Sigmoid colon (tissue), 7 donors: Measurements from ENCODE around the gene NRXN3. TPM values are rescaled to one million over a fixed set of nuclear protein-coding genes. Genes with fewer than 3 reads are reported as not detected.

Experiments used
- DNase-seq: peaks from one replicate; pipeline ENCODE4 v3.0.0-alpha.2; 2019
- H3K27ac ChIP-seq, 4 donors: fragments of 200-600 bp; sonication (generic); one replicate each; pipeline ENCODE4 v1.5.1; 2016 to 2019; ENCODE audit warnings: mild to moderate bottlenecking in 1 of 4
- H3K27me3 ChIP-seq, 3 donors: fragments of 200-600 bp; sonication (generic); one replicate each; pipeline ENCODE4 v1.5.1; 2019; ENCODE audit warnings: mild to moderate bottlenecking in 1 of 3
- H3K36me3 ChIP-seq, 4 donors: fragments of 200-600 bp; sonication (generic); one replicate each; pipeline ENCODE4 v1.5.1; 2016 to 2019
- H3K4me1 ChIP-seq, 4 donors: fragments of 200-600 bp; sonication (generic); one replicate each; pipeline ENCODE4 v1.5.1; 2017 to 2019
- H3K4me3 ChIP-seq, 4 donors: fragments of 200-600 bp; sonication (generic); one replicate each; pipeline ENCODE4 v1.5.1; 2017 to 2019; ENCODE audit warnings: mild to moderate bottlenecking in 2 of 4, moderate library complexity in 1 of 4
- H3K9me3 ChIP-seq, 4 donors: fragments of 200-600 bp in 3 of 4; sonication (generic) in 3 of 4; one replicate each; pipeline versions ENCODE4 v1.5.1 to v1.6.1; 2013 to 2019
- EP300 ChIP-seq, 4 donors: sonication (generic); formaldehyde crosslinking; IDR thresholded peaks; one replicate each; pipeline ENCODE4 v1.6.1; 2017; ENCODE audit warnings: antibody characterized with exemption in 4 of 4
- POLR2A ChIP-seq, 2 donors: fragments of 450-650 bp; IDR thresholded peaks; one replicate each; pipeline ENCODE4 v1.6.1; 2016; ENCODE audit warnings: antibody characterized with exemption in 2 of 2, mild to moderate bottlenecking in 2 of 2, moderate library complexity in 2 of 2
- POLR2AphosphoS5 ChIP-seq, 4 donors: sonication (generic); formaldehyde crosslinking; IDR thresholded peaks; one replicate each; pipeline ENCODE4 v1.6.1; 2017; ENCODE audit warnings: antibody characterized with exemption in 4 of 4
- WGBS, 2 donors: extraction: QIAGEN DNeasy Blood & Tissue Kit; methylation state at CpG; one replicate each; pipeline ENCODE4 v1.1.7; 2013; 5-methylcytosine and 5-hydroxymethylcytosine counted together
- intact Hi-C: fragments of 100-400 bp; cut with DNase I; formaldehyde crosslinking; loops from one replicate; pipeline ENCODE4 v1.15.1; 2023
- polyA plus RNA-seq, 3 donors: library from polyadenylated mRNA; stranded (reverse); fragments of 200-250 nt; gene quantifications; one replicate each; pipeline ENCODE4 v1.2.3, GENCODE V29; 2013
- total RNA-seq, 4 donors: library from RNA; depleted of rRNA; stranded (reverse); fragments of >200 nt; gene quantifications; one replicate each; pipeline ENCODE4 v1.1.0, GENCODE V29; 2016
- TF ChIP-seq, protein P1 (sequence below), 4 experiments: fragments of 450-650 bp in 3 of 4; fragments of 200-600 bp in 1 of 4; IDR thresholded peaks; one replicate each; pipeline ENCODE4 v1.5.1; 2016 to 2019; ENCODE audit warnings: antibody characterized with exemption in 4 of 4, mild to moderate bottlenecking in 3 of 4, moderate library complexity in 2 of 4
- donor health status: healthy with polysubstance abuse.
- donor health status: Bipolar disorder and iron deficiency.
- donor health status: healthy.

Gene NRXN3
- total and polyA plus RNA-seq, 7 donors, result 0.23 to 46.3 (median 23.2) TPM

- no peak overlapping the region for H3K27ac ChIP-seq
- H3K4me3 ChIP-seq, result no peak overlapping the region
- intact Hi-C loops, result loop anchor here (10.0 kb wide), 1 partner anchor 308 kb away; no protein-coding TSS in a partner anchor
- no peak for DNase-seq
- H3K4me1 ChIP-seq, result peaks cover 0 to 24% (median 11%) of the 10 kb centered on the region in 4 donors
- WGBS, 2 donors, result 83 to 86% methylated on average over 3 of the region's 3 CpGs
- TF ChIP-seq POLR2A (IDR thresholded peaks at IDR 0.05), result no peak
- TF ChIP-seq POLR2AphosphoS5 (IDR thresholded peaks at IDR 0.05), result no peak
- no peak for TF ChIP-seq EP300 (IDR thresholded peaks at IDR 0.05)
- TF ChIP-seq, protein P1, sequence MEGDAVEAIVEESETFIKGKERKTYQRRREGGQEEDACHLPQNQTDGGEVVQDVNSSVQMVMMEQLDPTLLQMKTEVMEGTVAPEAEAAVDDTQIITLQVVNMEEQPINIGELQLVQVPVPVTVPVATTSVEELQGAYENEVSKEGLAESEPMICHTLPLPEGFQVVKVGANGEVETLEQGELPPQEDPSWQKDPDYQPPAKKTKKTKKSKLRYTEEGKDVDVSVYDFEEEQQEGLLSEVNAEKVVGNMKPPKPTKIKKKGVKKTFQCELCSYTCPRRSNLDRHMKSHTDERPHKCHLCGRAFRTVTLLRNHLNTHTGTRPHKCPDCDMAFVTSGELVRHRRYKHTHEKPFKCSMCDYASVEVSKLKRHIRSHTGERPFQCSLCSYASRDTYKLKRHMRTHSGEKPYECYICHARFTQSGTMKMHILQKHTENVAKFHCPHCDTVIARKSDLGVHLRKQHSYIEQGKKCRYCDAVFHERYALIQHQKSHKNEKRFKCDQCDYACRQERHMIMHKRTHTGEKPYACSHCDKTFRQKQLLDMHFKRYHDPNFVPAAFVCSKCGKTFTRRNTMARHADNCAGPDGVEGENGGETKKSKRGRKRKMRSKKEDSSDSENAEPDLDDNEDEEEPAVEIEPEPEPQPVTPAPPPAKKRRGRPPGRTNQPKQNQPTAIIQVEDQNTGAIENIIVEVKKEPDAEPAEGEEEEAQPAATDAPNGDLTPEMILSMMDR (IDR thresholded peaks at IDR 0.05), result no peak
- no peaks in the 10 kb centered on the region for H3K27me3 ChIP-seq
- no peaks in the 10 kb centered on the region for H3K9me3 ChIP-seq
- H3K36me3 ChIP-seq, result no peaks in the 10 kb centered on the region
These were observed 1193.1 kb downstream of the NRXN3 start for GRCh38 chr14:79363291-79363690.

GRCh38 chr14:79369359-79370332, 1199.5 kb downstream of the NRXN3 start:
- no peaks in the 10 kb centered on the region for H3K36me3 ChIP-seq
- no peaks in the 10 kb centered on the region for H3K9me3 ChIP-seq
- no peak overlapping the region for H3K4me3 ChIP-seq
- no peaks in the 10 kb centered on the region for H3K27me3 ChIP-seq
- 74 to 77% methylated on average over 10 of the region's 10 CpGs for WGBS, 2 donors
- intact Hi-C loops, result loop anchor here (2.0 to 10.0 kb wide), 3 partner anchors 72 to 315 kb away; no protein-coding TSS in a partner anchor
- peak; percentile 79 for DNase-seq
- H3K27ac ChIP-seq, result peak overlapping the region; percentile 61 to 87 (median 78)
- TF ChIP-seq, protein P1 (IDR thresholded peaks at IDR 0.05), result no peak
- TF ChIP-seq POLR2A (IDR thresholded peaks at IDR 0.05), result no peak
- TF ChIP-seq EP300 (IDR thresholded peaks at IDR 0.05), result peak; percentile 50 to 90 (median 89)
- peak; percentile 92 to 97 (median 96) for TF ChIP-seq POLR2AphosphoS5 (IDR thresholded peaks at IDR 0.05)
- peaks cover 0 to 50% (median 26%) of the 10 kb centered on the region in 4 donors for H3K4me1 ChIP-seq

DNA sequence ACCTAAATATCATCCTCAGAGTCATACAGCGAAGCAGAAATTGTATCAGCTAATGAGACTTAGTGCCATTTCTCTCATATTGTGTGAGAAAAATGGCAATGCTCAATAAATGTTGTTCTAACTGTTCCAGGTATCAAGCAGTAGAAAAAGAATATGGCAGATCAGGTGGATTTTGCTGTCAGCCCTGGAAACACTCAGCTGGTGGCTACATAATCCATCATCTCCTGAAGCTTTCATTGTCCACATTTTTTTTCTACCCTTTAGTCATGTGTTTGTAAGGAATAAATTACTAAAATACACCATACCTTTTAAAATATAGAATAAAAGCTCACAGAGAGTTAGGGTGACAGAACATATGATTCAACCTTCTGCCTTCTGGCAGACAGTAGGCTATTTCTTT, 1200.8 kb downstream of the NRXN3 start:
- intact Hi-C loops, result no loop called here
- H3K27me3 ChIP-seq, result no peaks in the 10 kb centered on the region
- DNase-seq, result no peak
- no peaks in the 10 kb centered on the region for H3K36me3 ChIP-seq
- peaks cover 0 to 46% (median 25%) of the 10 kb centered on the region in 4 donors for H3K4me1 ChIP-seq
- H3K9me3 ChIP-seq, result no peaks in the 10 kb centered on the region
- 84 to 89% methylated on average over 1 of the region's 1 CpG for WGBS, 2 donors
- TF ChIP-seq, protein P1 (IDR thresholded peaks at IDR 0.05), result no peak
- TF ChIP-seq POLR2A (IDR thresholded peaks at IDR 0.05) (no peak), POLR2AphosphoS5 (IDR thresholded peaks at IDR 0.05) (peak in 3 of 4 donors; percentile 57 to 68 (median 67)), EP300 (IDR thresholded peaks at IDR 0.05) (peak in 1 of 4 donors; percentile 41)
- peak overlapping the region in 3 of 4 donors; percentile 76 to 87 (median 80) for H3K27ac ChIP-seq
- no peak overlapping the region for H3K4me3 ChIP-seq

DNA sequence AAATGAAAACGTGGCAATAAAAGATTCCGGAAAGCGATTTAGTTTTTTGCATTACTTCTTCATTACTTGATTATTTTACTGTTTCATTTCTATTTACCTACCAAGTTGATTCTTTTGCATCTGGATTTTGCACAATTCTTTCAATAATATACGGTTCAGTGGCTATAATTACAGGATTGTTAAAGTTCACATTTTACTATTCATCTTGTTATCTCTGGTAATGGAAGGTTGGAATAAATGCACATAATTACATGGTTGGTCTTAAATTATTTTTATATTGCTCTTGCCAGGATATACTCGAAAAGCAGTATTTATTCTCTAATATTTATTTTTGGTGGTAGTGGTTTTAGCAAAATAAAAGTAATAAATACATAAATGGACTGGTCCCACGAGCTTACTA, 1203.3 kb downstream of the NRXN3 start:
- H3K27me3 ChIP-seq, result no peaks in the 10 kb centered on the region
- no peak overlapping the region for H3K4me3 ChIP-seq
- H3K27ac ChIP-seq, result no peak overlapping the region
- H3K36me3 ChIP-seq, result no peaks in the 10 kb centered on the region
- H3K9me3 ChIP-seq, result no peaks in the 10 kb centered on the region
- TF ChIP-seq POLR2AphosphoS5 (IDR thresholded peaks at IDR 0.05), result no peak
- no peak for DNase-seq
- WGBS, 2 donors, result 77 to 79% methylated on average over 6 of the region's 6 CpGs
- intact Hi-C loops, result no loop called here
- H3K4me1 ChIP-seq, result peaks cover 0 to 34% (median 21%) of the 10 kb centered on the region in 4 donors

GRCh38 chr14:79375356-79375755, 1205.2 kb downstream of the NRXN3 start:
- no peak for DNase-seq
- Histone ChIP-seq H3K4me3 (no peak overlapping the region), H3K4me1 (peaks cover 0 to 18% (median 9%) of the 10 kb centered on the region in 4 donors), H3K36me3 (no peaks in the 10 kb centered on the region), H3K9me3 (no peaks in the 10 kb centered on the region), H3K27ac (no peak overlapping the region), H3K27me3 (no peaks in the 10 kb centered on the region)
- intact Hi-C loops, result no loop called here
- WGBS, 2 donors, result 67 to 73% methylated on average over 7 of the region's 7 CpGs
- TF ChIP-seq, protein P1 (IDR thresholded peaks at IDR 0.05), result no peak
- no peak for TF ChIP-seq EP300 (IDR thresholded peaks at IDR 0.05)
